Activated naive CD4-positive, alpha-beta T cell treated with anti-CD3 and anti-CD28 coated beads for 36 hours (primary cell): Measurements from ENCODE around the gene TWF1. TPM values are rescaled to one million over a fixed set of nuclear protein-coding genes. Genes with fewer than 3 reads are reported as not detected.

Experiments used
- CTCF ChIA-PET: fragments of 350-600 bp; sonication (Branson Sonifier 250); formaldehyde crosslinking; loops from one replicate; lab custom pipeline; 2021; ENCODE audit warnings: antibody characterized with exemption; lab: Charles Lee
- DNase-seq: peaks from one replicate; pipeline ENCODE4 v3.0.0-alpha.2; 2020
- H3K27ac Mint-ChIP-seq: one replicate; pipeline ENCODE4 v1.8.0; 2021; ENCODE audit warnings: mild to moderate bottlenecking, mixed read lengths
- H3K27me3 Mint-ChIP-seq: one replicate; pipeline ENCODE4 v1.8.0; 2021; ENCODE audit warnings: low read depth, mixed read lengths
- H3K36me3 Mint-ChIP-seq: one replicate; pipeline ENCODE4 v1.8.0; 2021; ENCODE audit warnings: low read depth, mixed read lengths
- H3K4me1 Mint-ChIP-seq: one replicate; pipeline ENCODE4 v1.8.0; 2021; ENCODE audit warnings: low read depth, mixed read lengths
- H3K4me3 Mint-ChIP-seq: one replicate; pipeline ENCODE4 v1.8.0; 2021; ENCODE audit warnings: mild to moderate bottlenecking, moderate library complexity, mixed read lengths
- H3K9me3 Mint-ChIP-seq: one replicate; pipeline ENCODE4 v1.8.0; 2021; ENCODE audit warnings: mixed read lengths
- intact Hi-C: fragments of 100-400 bp; cut with micrococcal nuclease; formaldehyde crosslinking; loops from one replicate; pipeline ENCODE4 v1.15.1; 2023
- total RNA-seq, 2 experiments: library from RNA; stranded (reverse); gene quantifications; one replicate each; pipeline ENCODE4 v1.2.3, GENCODE V29; 2021

The TWF1 gene
- total RNA-seq, 2 experiments from 2014 or later: 12.9 to 15.3 TPM

DNA sequence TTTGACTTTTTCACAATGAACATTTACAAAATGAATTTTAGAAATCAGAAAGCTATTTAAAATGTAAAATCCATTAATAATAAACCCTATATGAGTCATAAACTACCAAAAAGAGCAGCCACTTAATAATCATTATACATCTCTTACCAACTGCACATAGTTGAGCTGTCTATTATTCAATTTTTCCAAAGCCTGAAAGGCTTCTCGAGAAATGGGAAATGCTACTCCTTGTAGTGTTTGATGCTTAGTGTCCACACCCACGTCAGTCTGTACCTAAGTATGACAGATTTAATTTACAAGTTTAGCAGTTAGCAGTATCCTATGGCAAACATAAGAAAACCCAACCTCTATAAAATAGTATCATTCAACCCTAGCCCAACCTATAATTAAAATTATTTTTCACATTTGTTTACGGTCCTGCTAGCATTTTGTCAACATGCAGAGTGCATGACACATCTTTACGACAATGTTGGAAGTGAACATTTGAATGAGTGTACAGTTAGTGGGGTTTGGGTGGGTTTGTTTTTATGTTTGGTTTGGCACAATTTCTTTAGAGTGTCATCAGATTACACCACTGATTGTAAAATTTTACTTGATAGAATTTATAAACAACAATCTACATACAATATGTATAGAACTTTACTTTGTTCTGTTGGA, 8.4 kb downstream of the TWF1 start:
- DNase-seq: no peak
- Mint-ChIP-seq H3K4me1 (peaks cover 12% of the 10 kb centered on the region), H3K27me3 (no peaks in the 10 kb centered on the region), H3K36me3 (peaks cover 27% of the 10 kb centered on the region), H3K27ac (peak overlapping the region; percentile 46), H3K9me3 (no peaks in the 10 kb centered on the region), H3K4me3 (no peak overlapping the region)
- CTCF ChIA-PET: no interaction called here
- intact Hi-C loops: loop anchor here (1.0 kb wide), 1 partner anchor 8 kb away; no protein-coding TSS in a partner anchor

DNA sequence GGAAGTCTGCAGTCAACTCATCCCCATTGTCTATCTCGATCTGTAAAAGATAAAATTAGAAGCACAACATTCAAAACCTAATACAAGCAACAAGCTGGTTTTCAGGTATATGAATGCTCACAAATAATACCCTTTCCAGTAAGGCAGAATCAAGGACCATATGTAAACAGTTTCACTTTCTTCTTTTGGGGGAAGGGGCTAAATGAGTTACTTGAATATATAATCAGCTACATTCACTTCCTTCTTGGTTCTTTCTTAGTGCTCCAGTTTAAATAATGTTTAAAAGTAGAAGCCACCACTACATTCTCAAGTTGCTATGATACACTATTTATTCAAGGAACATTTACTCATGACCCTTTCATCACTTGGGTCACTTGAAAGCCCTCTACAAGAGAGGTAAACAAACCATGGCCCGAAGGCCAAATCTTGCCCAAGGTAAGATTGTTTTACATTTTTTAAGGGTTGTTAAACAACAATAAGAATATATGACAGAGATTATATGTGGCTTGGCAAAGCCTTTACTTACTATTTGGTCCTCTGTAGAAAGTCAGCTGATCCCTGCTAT, 10.3 kb downstream of the TWF1 start:
- CTCF ChIA-PET: interaction anchor here (0.8 to 1.0 kb wide), 2 partner anchors 17 to 37 kb away, joined by 3 read pairs; no protein-coding TSS in a partner anchor
- no peaks in the 10 kb centered on the region for H3K27me3 Mint-ChIP-seq
- H3K4me1 Mint-ChIP-seq: peaks cover 12% of the 10 kb centered on the region
- no peak overlapping the region for H3K4me3 Mint-ChIP-seq
- no peak for DNase-seq
- peaks cover 27% of the 10 kb centered on the region for H3K36me3 Mint-ChIP-seq
- H3K27ac Mint-ChIP-seq: peak overlapping the region; percentile 80
- H3K9me3 Mint-ChIP-seq: no peaks in the 10 kb centered on the region
- intact Hi-C loops: no loop called here

DNA sequence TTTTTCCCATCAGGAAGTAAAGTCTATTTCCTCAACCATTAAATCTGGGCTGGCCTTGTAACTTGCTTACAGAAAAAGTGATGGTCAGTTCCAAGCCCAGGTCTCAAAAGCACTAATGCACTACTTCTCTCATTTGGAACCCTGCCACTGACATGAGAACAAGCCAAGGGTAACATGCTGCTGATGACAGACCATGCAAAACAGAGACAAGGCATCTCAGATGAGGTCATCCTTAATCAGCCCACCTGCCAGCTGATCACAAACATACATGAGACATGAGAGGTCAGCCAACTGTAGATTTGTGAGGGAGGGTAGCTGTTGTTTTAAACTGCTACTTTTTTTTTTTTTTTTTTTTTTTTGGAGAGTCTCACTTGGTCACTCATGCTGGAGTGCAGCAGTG, 16.2 kb downstream of the TWF1 start:
- H3K9me3 Mint-ChIP-seq: no peaks in the 10 kb centered on the region
- H3K27ac Mint-ChIP-seq: no peak overlapping the region
- H3K27me3 Mint-ChIP-seq: no peaks in the 10 kb centered on the region
- peaks cover 19% of the 10 kb centered on the region for H3K36me3 Mint-ChIP-seq
- H3K4me3 Mint-ChIP-seq: no peak overlapping the region
- no peak for DNase-seq
- H3K4me1 Mint-ChIP-seq: no peaks in the 10 kb centered on the region
- CTCF ChIA-PET: no interaction called here
- intact Hi-C loops: no loop called here

DNA sequence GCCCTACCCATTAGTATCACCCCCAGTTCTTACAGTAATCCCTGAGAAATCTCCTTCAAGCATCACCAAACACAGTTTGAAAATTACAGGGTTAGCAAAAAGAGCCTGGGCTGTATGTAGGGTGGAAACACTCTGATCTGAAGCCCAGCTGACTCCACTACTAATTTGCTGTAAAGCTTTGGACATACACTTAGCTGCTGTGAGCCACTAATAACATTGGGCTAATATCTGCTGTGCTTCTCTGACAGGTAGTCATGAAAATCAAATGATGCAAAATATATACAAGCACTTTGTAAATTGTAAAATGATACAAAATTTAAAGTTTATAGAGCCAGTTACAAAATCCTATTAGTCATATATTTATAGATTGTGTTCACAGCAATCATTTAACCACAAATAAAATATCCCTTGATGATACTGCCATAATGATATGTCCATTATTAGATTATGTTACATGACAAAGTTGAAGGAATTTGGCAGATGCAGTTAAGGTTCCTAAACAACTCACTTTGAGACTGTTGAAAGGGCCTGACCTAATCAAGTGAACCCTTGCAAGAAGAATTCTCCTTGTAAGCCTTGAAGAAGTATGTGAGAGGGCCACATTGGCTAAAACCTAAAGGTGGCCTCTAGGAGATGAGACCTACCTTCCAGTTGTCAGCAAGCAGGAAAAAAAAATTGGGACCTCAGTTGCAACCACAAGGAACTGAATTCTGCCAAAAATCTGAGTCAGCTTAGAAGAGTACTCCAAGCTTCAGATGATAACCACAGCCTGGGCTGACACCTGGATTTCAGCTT, 19.0 kb downstream of the TWF1 start:
- peak overlapping the region; percentile 24 for H3K27ac Mint-ChIP-seq
- H3K36me3 Mint-ChIP-seq: peaks cover 11% of the 10 kb centered on the region
- no peak overlapping the region for H3K4me3 Mint-ChIP-seq
- no peaks in the 10 kb centered on the region for H3K4me1 Mint-ChIP-seq
- no peaks in the 10 kb centered on the region for H3K9me3 Mint-ChIP-seq
- CTCF ChIA-PET: no interaction called here
- H3K27me3 Mint-ChIP-seq: no peaks in the 10 kb centered on the region
- intact Hi-C loops: no loop called here
- DNase-seq: no peak

DNA sequence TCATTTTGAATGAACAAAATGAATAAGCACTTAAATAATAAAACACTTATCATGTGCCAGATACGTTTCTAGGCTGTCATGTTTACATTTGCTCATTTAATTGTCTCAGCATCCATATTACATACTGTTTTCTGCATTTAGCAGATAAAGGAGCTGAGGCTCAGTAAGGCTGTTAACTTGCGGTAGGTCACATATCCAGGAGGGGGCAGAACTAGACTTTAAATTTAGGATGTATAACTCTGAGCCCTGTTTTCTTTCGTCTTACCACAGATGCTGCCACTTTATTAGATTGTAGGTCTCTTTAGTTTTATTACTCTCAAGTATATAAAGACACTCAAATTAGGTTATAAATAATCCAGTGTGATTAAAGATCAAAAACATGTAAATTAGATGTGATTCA, 29.6 kb downstream of the TWF1 start:
- peaks cover 16% of the 10 kb centered on the region for H3K36me3 Mint-ChIP-seq
- CTCF ChIA-PET: interaction anchor here (1.5 to 3.6 kb wide), 2 partner anchors 102 to 106 kb away, joined by 5 to 23 read pairs; no protein-coding TSS in a partner anchor
- DNase-seq: no peak
- H3K4me1 Mint-ChIP-seq: peaks cover 2% of the 10 kb centered on the region
- H3K4me3 Mint-ChIP-seq: no peak overlapping the region
- intact Hi-C loops: loop anchor here (1.0 kb wide), 1 partner anchor 106 kb away; no protein-coding TSS in a partner anchor
- H3K9me3 Mint-ChIP-seq: no peaks in the 10 kb centered on the region
- H3K27ac Mint-ChIP-seq: no peak overlapping the region
- no peaks in the 10 kb centered on the region for H3K27me3 Mint-ChIP-seq

DNA sequence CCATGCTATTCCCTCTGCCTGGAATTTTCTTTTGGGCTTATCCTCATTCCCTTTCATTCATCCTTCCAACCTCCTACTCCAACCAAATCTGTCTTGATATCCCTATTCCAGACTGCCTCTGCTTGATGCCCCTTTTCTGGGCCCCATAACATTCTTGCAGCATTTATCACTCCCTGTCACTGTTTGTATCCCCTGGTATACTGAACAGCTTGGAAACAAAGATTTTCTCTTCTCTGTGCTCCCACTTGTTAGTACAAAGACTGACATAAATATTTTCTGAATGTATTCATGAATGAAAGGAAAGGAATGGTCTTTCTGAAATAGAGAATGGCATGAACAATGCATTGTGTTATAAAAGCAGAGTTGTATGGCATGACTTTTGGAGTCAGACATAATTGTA, 39.8 kb downstream of the TWF1 start:
- intact Hi-C loops: no loop called here
- no peaks in the 10 kb centered on the region for H3K27me3 Mint-ChIP-seq
- CTCF ChIA-PET: no interaction called here
- H3K36me3 Mint-ChIP-seq: peaks cover 22% of the 10 kb centered on the region
- H3K27ac Mint-ChIP-seq: no peak overlapping the region
- H3K9me3 Mint-ChIP-seq: no peaks in the 10 kb centered on the region
- no peak overlapping the region for H3K4me3 Mint-ChIP-seq
- peaks cover 31% of the 10 kb centered on the region for H3K4me1 Mint-ChIP-seq
- no peak for DNase-seq

DNA sequence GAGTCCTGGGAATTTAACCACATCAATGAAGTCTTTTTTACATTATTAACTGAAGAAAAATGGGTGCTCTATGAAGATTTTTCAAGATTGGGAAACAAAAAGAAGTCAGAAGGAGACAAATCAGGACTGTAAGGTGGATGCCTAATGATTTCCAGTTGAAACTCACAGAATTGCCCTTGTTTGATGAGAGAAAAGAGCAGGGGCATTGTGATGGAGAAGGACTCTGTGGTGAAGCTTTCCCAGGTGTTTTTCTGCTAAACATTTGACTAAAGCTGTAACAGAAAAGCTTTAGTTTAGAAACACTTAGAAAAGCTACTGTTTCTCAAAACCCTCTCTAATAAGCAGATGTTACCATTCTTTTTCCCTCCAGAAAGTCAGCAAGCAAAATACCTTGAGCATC, 41.6 kb downstream of the TWF1 start:
- Mint-ChIP-seq H3K4me3 (no peak overlapping the region), H3K9me3 (no peaks in the 10 kb centered on the region), H3K27me3 (no peaks in the 10 kb centered on the region), H3K4me1 (peaks cover 38% of the 10 kb centered on the region), H3K27ac (no peak overlapping the region), H3K36me3 (peaks cover 19% of the 10 kb centered on the region)
- intact Hi-C loops: no loop called here
- DNase-seq: no peak
- CTCF ChIA-PET: no interaction called here

DNA sequence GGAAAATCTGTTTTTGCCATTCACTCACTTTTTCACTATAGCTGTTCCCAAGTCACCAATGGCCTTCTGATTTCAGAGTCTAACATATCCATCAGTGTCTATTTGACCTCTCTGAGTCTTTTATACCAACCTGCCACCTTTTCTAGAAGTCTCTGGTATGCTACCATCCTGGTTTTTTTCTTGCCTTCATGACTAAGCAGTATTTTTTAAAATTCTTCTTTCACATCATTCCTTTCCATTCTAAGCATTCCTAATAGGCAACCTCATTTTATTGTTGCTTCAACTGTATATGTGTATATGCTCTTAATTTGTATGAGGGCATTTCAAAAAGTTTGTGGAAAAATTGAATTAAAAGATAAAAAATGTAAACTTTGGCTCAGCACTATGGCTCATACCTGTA, 42.3 kb downstream of the TWF1 start:
- Mint-ChIP-seq H3K4me1 (peaks cover 37% of the 10 kb centered on the region), H3K4me3 (no peak overlapping the region), H3K27ac (no peak overlapping the region), H3K27me3 (no peaks in the 10 kb centered on the region), H3K36me3 (peaks cover 21% of the 10 kb centered on the region), H3K9me3 (no peaks in the 10 kb centered on the region)
- intact Hi-C loops: no loop called here
- CTCF ChIA-PET: no interaction called here
- DNase-seq: no peak

DNA sequence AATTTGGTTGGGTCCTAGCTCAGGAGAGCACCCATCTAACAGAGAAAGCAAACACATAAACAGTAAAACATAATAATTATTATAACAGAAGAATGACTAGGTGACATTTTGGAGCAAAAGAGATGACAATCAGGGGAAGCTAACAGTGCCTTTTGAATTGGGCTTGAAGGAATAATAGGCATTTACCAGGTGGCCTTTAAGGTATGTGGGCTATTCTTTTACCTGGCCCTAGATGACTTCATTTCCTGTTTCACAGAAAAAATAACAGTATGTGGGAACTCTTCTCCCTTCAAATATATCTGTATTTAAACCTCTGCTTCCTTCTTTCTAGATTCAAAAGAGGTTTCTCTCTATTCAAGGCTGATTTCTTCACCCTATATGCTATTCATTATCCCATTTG, 43.5 kb downstream of the TWF1 start:
- Mint-ChIP-seq H3K27ac (peak overlapping the region; percentile 20), H3K4me1 (peaks cover 36% of the 10 kb centered on the region)
- CTCF ChIA-PET: interaction anchor here (1.0 kb wide), 1 partner anchor 120 kb away, joined by 3 read pairs; no protein-coding TSS in a partner anchor

DNA sequence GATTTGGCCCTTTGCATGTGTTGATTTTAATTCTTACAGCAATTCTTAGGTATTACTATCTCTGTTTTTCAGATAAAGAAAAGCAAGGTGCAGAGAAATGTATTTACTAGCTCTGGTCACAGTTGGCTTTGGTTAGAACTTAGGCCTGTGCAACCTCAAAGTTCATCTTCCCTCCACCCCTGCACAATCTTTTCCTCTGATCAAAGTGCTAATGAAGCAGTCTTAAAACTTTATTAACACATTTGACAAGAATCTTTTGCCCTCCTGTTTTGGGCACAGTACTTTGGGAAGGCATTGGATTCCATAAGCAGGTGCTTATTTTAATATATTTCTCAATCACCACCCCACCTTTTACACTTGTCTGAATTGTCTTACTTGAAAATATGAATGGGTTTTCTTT, 44.6 kb downstream of the TWF1 start:
- peaks cover 43% of the 10 kb centered on the region for H3K4me1 Mint-ChIP-seq
- H3K9me3 Mint-ChIP-seq: no peaks in the 10 kb centered on the region
- CTCF ChIA-PET: interaction anchor here (0.9 kb wide), 1 partner anchor 16 kb away, joined by 3 read pairs; no protein-coding TSS in a partner anchor
- intact Hi-C loops: no loop called here
- no peaks in the 10 kb centered on the region for H3K27me3 Mint-ChIP-seq
- H3K36me3 Mint-ChIP-seq: peaks cover 23% of the 10 kb centered on the region
- DNase-seq: no peak
- H3K4me3 Mint-ChIP-seq: peak overlapping the region; percentile 15
- peak overlapping the region; percentile 31 for H3K27ac Mint-ChIP-seq

More for the DNA sequence above, 43.5 kb downstream of the TWF1 start:
- intact Hi-C loops: no loop called here
- Mint-ChIP-seq H3K4me3 (no peak overlapping the region), H3K27me3 (no peaks in the 10 kb centered on the region), H3K9me3 (no peaks in the 10 kb centered on the region), H3K36me3 (peaks cover 21% of the 10 kb centered on the region)
- no peak for DNase-seq

DNA sequence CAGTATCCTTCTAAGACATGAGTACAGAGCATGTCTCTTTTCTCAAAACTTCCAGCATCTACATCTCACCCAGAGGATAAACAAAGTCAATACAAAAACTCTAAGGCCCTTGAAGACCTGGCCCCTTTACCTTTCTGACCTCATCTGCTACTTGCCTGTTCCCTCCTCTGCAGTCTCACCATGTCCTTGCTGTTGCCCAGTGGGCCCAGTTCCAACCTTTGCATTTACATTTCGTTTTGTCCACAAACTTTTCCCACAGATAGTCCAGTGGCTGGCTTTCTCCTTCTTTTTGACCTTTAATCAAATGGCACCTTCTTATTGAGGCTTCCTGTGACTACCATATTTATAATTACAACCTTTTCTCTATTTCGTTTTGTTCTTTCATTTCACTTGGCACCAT, 45.7 kb downstream of the TWF1 start:
- CTCF ChIA-PET: interaction anchor here (1.2 to 2.6 kb wide), 3 partner anchors 17 to 122 kb away, joined by 3 to 13 read pairs (median 5); no protein-coding TSS in a partner anchor
- intact Hi-C loops: no loop called here
- no peaks in the 10 kb centered on the region for H3K9me3 Mint-ChIP-seq
- peaks cover 53% of the 10 kb centered on the region for H3K4me1 Mint-ChIP-seq
- H3K27me3 Mint-ChIP-seq: no peaks in the 10 kb centered on the region
- DNase-seq: no peak
- H3K4me3 Mint-ChIP-seq: peak overlapping the region; percentile 97
- peak overlapping the region; percentile 74 for H3K27ac Mint-ChIP-seq
- peaks cover 26% of the 10 kb centered on the region for H3K36me3 Mint-ChIP-seq
